ENCODE results near the gene PTPRG.
"Not testable (repeated sequence)": the region's sequence is repeated elsewhere in the genome, so short reads cannot be mapped to it uniquely, and the experiment has no call there.

PTPRG gene

GRCh38 chr3:61686228-61686648 is 124.9 kb downstream of the PTPRG start:
- DNase-seq (ENCODE audit: low spot score): no peak

- DNase-seq (ENCODE audit: low spot score): no peak
These were observed 125.8 kb downstream of the PTPRG start for GRCh38 chr3:61687206-61687605.

- no peak for DNase-seq (ENCODE audit: low spot score)
These were observed 126.4 kb downstream of the PTPRG start for GRCh38 chr3:61687663-61688306.

GRCh38 chr3:61688307-61688984 is 127.1 kb downstream of the PTPRG start:
- DNase-seq (ENCODE audit: low spot score): no peak

GRCh38 chr3:61690016-61690415 is 128.6 kb downstream of the PTPRG start:
- no peak for DNase-seq (ENCODE audit: low spot score)

GRCh38 chr3:61691466-61691865 is 130.1 kb downstream of the PTPRG start:
- DNase-seq (ENCODE audit: low spot score): no peak

GRCh38 chr3:61697301-61697700 is 135.9 kb downstream of the PTPRG start:
- DNase-seq (ENCODE audit: low spot score): no peak

GRCh38 chr3:61698278-61699072 is 137.1 kb downstream of the PTPRG start:
- DNase-seq (ENCODE audit: low spot score): not testable (repeated sequence)

- DNase-seq (ENCODE audit: low spot score): no peak
These were observed 138.3 kb downstream of the PTPRG start for GRCh38 chr3:61699622-61700021.

GRCh38 chr3:61701011-61701410 is 139.6 kb downstream of the PTPRG start:
- no peak for DNase-seq (ENCODE audit: low spot score)

GRCh38 chr3:61702453-61702852 is 141.1 kb downstream of the PTPRG start:
- no peak for DNase-seq (ENCODE audit: low spot score)

- DNase-seq (ENCODE audit: low spot score): no peak
These were observed 143.4 kb downstream of the PTPRG start for GRCh38 chr3:61704807-61705206.

GRCh38 chr3:61707492-61707891 is 146.1 kb downstream of the PTPRG start:
- no peak for DNase-seq (ENCODE audit: low spot score)

GRCh38 chr3:61710920-61711319 is 149.5 kb downstream of the PTPRG start:
- not testable (repeated sequence) for DNase-seq (ENCODE audit: low spot score)

GRCh38 chr3:61714225-61714624 is 152.9 kb downstream of the PTPRG start:
- no peak for DNase-seq (ENCODE audit: low spot score)

- DNase-seq (ENCODE audit: low spot score): no peak
These were observed 154.6 kb downstream of the PTPRG start for GRCh38 chr3:61715886-61716527.

- DNase-seq (ENCODE audit: low spot score): not testable (repeated sequence)
These were observed 155.3 kb downstream of the PTPRG start for GRCh38 chr3:61716693-61717092.

- no peak for DNase-seq (ENCODE audit: low spot score)
These were observed 157.2 kb downstream of the PTPRG start for GRCh38 chr3:61718565-61718964.

GRCh38 chr3:61719278-61719977 is 158.1 kb downstream of the PTPRG start:
- DNase-seq (ENCODE audit: low spot score): no peak

- no peak for DNase-seq (ENCODE audit: low spot score)
These were observed 161.7 kb downstream of the PTPRG start for GRCh38 chr3:61723038-61723437.

- DNase-seq (ENCODE audit: low spot score): no peak
These were observed 162.8 kb downstream of the PTPRG start for GRCh38 chr3:61724183-61724582.

GRCh38 chr3:61724801-61725200 is 163.4 kb downstream of the PTPRG start:
- no peak for DNase-seq (ENCODE audit: low spot score)

Measured in SW480 (cell line).